Mucosa of descending colon (tissue), 3 donors: ENCODE data around the gene SELENOI. TPM values are rescaled to one million over a fixed set of nuclear protein-coding genes. Genes with fewer than 3 reads are reported as not detected.

ENCODE experiments used
- ATAC-seq: fragments of 200-7000 bp; cut with Tn5 transposase; one replicate; pipeline ENCODE4 v1.9.1; 2020; ENCODE audit warnings: mild to moderate bottlenecking, moderate library complexity
- DNase-seq, 3 donors: peaks; one replicate each; pipeline ENCODE4 v3.0.0-alpha.2; 2020
- H3K36me3 ChIP-seq: fragments of 200-600 bp; one replicate; pipeline ENCODE4 v1.8.0; 2021; ENCODE audit warnings: low read depth, mild to moderate bottlenecking
- H3K4me1 ChIP-seq: fragments of 200-600 bp; one replicate; pipeline ENCODE4 v1.8.0; 2021; ENCODE audit warnings: low read depth, mild to moderate bottlenecking
- H3K4me3 ChIP-seq: fragments of 200-600 bp; one replicate; pipeline ENCODE4 v1.8.0; 2021; ENCODE audit warnings: mild to moderate bottlenecking
- H3K9me3 ChIP-seq: fragments of 200-600 bp; one replicate; pipeline ENCODE4 v1.8.0; 2021; ENCODE audit warnings: mild to moderate bottlenecking
- CTCF ChIP-seq: fragments of 200-600 bp; IDR thresholded peaks from one replicate; pipeline ENCODE4 v1.8.0; 2022; ENCODE audit warnings: antibody characterized with exemption, mild to moderate bottlenecking
- intact Hi-C, 2 donors: fragments of 100-400 bp; cut with DNase I in 1 of 2; cut with micrococcal nuclease in 1 of 2; formaldehyde crosslinking; loops; one replicate each; pipeline versions ENCODE4 v1.11.0 to v1.11.1; 2022; cut with DNase I, micrococcal nuclease
- long read RNA-seq, 2 donors: library from polyadenylated mRNA; unstranded; transcript quantifications; one replicate each; pipeline ENCODE4 v2.0.0, GENCODE V29; 2019 to 2021
- total RNA-seq, 3 donors: library from RNA; stranded (reverse); fragmentation: NEBNext Ultra II Directional in 2 of 3; extraction: Animal tissue kit (Norgen Biotek cat#: 25700) in 2 of 3; gene quantifications; one replicate each; pipeline versions ENCODE4 v1.2.1 to v1.2.4, GENCODE V29; 2021 to 2023
- donor health status: DM: no; HTN: no; CAD: no; lungs with moderate emphysema.
- donor health status: DM: no; HTN: no; CAD: no.
- donor health status: DM: no; HTN: yes; CAD: no.

SELENOI gene
- total RNA-seq = 10 to 100 TPM; 27.4 to 42.6 (median 28.0) TPM
- long read RNA-seq, donor 1, full-length matches to known transcripts = 1 of 2 reads
- long read RNA-seq, donor 1, partial matches to known transcripts = 0 of 2 reads
- long read RNA-seq, donor 1, other reads (novel, unspliced or antisense) = 1 of 2 reads
- long read RNA-seq, donor 2, full-length matches to known transcripts = 1 of 4 reads
- long read RNA-seq, donor 2, partial matches to known transcripts = 0 of 4 reads
- long read RNA-seq, donor 2, other reads (novel, unspliced or antisense) = 3 of 4 reads

- TF ChIP-seq CTCF = no peak
- peak; percentile 99 to 100 (median 99) for DNase-seq
- Histone ChIP-seq H3K9me3 (no peaks in the 10 kb centered on the region), H3K4me3 (peak within 1 kb of the TSS; percentile 71), H3K36me3 (no peaks in the 10 kb centered on the region), H3K4me1 (peaks cover 28% of the 10 kb centered on the region)
- intact Hi-C loops = no loop called here
- peak; percentile 97 for ATAC-seq
Observed at GRCh38 chr2:26345545-26346453, at the start of gene SELENOI. SELENOI (plus strand) TSS chr2:26346143; CDS start chr2:26346233, 90 bp downstream.

- Histone ChIP-seq H3K36me3 (no peaks in the 10 kb centered on the region), H3K4me3 (no peak overlapping the region), H3K4me1 (peaks cover 8% of the 10 kb centered on the region), H3K9me3 (no peaks in the 10 kb centered on the region)
- no peak for DNase-seq
- intact Hi-C loops = no loop called here
- no peak for TF ChIP-seq CTCF
- no peak for ATAC-seq
Observed at GRCh38 chr2:26297061-26297460, 48.9 kb upstream of the SELENOI start.

- intact Hi-C loops = no loop called here
- H3K36me3 ChIP-seq = no peaks in the 10 kb centered on the region
- H3K4me3 ChIP-seq = no peak overlapping the region
- DNase-seq (no peak), ATAC-seq (no peak)
- H3K9me3 ChIP-seq = no peaks in the 10 kb centered on the region
- no peak for TF ChIP-seq CTCF
- H3K4me1 ChIP-seq = peaks cover 8% of the 10 kb centered on the region
Observed at GRCh38 chr2:26298286-26298637, 47.7 kb upstream of the SELENOI start.

DNA sequence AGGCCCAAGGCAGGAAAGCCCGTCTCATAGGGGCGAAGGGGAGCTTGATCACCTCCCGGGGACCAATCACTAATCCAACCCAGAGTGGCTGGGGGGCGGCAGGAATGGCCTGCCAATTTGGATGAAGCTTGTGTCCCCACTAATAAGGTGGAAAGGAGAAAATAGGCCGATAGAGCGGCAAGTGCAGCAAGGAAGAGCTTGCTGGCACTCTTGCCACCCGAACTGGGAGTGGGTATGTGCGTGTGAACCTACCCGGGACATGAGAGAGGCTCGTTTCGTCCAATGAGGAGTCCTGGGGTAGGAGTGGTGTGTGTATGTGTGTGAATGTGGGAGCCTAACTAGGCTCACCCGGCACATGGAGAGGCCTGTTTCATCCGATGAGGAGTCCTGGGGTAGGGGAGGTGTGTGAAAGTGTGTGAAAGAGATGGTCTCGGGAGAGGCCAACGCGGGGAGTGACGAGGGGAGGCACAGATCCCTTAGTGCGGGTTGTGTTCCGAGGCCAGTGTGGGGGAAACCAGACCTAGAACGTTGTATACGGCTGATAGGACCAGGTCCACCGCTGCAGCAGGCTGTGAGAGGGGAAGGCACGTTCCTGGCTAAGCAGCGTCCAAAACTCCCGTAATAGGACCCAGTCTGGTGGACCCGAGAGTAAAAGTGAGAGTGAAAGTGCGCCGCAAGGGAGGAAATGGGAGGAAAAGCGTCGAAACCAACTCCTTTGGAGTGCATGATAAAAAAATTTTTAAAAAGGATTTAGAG, 47.1 kb upstream of the SELENOI start:
- ATAC-seq (peak; percentile 53), DNase-seq (peak in 2 of 3 donors; percentile 34 to 48)
- no peak for TF ChIP-seq CTCF
- H3K4me3 ChIP-seq = peak overlapping the region; percentile 15
- no peaks in the 10 kb centered on the region for H3K36me3 ChIP-seq
- intact Hi-C loops = no loop called here
- H3K4me1 ChIP-seq = peaks cover 8% of the 10 kb centered on the region
- H3K9me3 ChIP-seq = no peaks in the 10 kb centered on the region

DNA sequence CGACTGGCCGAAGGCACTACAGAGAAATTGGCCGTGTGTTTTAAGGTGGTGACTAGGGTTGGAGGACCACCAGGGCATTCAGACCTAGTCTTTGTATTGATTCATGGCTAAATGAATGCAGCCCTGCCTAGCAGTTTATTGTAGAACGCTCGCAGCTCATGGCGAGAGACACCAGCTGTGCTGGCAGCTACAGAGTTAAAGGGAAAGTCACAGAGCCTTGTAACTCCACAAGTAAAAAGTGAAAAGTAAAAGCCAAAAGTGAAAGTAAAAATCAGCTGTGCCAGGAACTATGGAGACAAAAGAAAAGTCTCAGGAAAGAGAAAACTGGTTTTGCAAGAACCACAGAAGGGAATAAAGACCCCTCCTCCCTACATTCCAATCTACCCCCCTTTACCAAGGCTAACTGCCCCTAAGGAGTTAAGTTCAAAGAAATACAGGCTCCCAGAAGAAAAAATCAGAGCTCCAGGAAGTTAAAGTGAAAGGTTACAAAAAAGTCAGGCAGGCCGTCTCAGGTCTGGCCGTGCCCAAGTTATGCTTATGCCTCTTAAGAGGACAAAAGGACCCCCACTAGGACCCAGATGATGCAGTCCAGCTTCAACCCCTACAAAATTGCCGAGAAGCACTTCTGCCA, 46.4 kb upstream of the SELENOI start:
- H3K36me3 ChIP-seq = no peaks in the 10 kb centered on the region
- peak overlapping the region; percentile 15 for H3K4me3 ChIP-seq
- H3K9me3 ChIP-seq = no peaks in the 10 kb centered on the region
- H3K4me1 ChIP-seq = peaks cover 8% of the 10 kb centered on the region
- intact Hi-C loops = no loop called here
- peak; percentile 83 for ATAC-seq
- TF ChIP-seq CTCF = no peak
- peak in 1 of 3 donors; percentile 56 for DNase-seq
